CD4-positive, alpha-beta T cell treated with Interleukin-17A for 4 hours (primary cell): ENCODE data around the gene ASB1.
"Not testable (repeated sequence)": the region's sequence is repeated elsewhere in the genome, so short reads cannot be mapped to it uniquely, and the experiment has no call there.

Source experiments
- DNase-seq: peaks from one replicate; pipeline ENCODE4 v3.0.0-alpha.2; 2020; ENCODE audit warnings: mixed read lengths

Gene ASB1

DNA sequence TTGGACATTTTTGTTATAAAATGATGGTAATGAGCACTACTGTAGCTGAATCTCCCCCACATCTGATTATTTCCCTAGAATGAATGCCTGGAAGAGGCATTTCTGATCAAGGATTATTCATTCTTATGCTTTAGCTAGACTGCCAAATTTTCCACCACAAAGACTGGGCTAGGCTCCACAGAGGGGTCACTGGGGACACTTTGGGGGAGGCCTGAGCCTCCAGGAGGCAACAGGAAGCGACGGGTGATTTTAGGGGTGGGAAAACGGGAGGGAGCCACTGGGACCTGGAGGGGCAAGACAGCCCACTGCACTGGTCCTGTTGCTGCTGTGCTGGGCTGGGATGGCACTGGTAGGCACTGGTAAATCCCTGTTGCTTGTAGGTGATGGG, 2.4 kb upstream of the ASB1 start:
- DNase-seq: no peak

DNA sequence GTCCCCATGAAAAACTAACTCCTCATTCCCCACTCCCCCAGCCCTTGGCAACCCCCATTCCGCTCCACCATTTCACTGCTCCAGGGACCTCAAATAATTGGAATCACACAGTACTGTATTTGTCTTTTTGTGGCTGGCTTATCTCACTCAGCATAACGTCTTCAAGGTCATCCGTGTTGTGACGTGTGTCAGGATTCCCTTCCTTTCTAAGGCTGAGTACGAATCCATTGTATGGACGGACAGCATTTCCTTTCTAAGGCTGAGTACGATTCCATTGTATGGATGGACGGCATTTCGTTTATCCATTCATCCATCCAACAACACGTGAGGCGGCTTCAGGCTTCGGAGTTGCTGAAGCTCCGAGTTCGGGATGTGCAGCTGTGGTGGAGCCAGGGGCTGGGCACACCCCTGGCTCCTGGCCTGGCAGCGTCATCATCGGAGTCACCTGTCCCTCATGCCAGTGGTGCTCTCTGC, 1.2 kb upstream of the ASB1 start:
- DNase-seq: no peak

DNA sequence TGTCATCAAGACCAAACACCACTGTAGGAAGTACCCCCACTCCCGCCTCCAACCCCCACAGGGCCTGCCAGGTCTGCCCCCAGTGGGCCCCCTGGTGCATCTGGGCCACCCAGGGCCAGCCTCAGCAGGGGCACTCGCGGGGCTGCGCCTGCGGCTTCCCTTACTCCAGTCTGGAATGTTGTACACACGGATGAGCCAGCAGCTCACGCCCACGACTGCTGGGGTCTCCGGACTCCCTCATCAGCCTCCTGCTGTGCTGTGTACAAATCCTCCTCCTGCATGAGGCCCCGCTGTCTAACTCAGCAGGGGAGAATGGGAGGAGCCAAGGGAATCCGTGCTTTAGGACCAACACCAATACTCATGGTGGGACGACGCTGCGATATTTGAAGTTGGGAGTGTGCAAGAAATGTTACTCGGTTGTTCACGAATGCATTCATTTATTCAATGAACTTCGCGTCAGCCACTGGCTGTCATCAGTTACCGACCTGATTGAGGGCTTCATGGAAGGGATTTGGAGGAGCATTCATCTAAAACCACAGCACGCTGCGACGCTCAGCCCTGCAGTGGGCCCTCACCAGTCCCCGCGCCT, 654 bp upstream of the ASB1 start:
- DNase-seq: no peak

DNA sequence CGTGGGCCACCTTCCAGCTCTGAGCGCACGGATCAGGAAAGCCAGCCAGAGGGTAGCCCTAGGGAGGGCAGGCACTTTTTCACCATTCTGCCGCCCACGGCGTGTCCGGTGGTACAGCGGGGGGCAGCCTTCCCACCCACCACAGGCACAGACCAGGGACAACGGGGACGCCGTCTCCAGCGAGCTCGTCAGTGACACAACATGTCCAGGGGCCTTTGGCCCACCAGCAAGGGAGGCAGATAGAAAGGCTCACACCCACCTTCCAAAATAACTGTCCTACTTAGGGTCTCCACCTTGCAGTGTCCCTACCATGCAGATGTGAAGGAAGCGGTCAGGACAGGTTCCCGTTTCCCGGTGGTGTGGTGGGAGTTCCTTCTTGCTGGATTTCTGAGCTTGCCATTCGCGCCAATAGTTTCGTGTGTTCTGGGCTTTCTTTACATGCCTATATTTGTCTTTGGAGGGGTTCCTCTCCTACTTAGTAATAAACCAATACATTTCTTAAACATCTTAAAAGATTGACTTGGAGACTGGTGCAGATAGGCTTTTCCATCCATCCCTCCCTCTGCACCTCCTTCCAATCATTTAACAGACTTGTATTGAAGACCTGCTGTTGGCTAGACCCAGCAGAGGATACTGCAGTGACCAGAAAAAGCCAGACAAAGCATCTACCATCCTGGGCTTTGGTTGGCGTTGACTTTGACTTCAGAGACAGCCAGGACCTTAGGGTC, 872 bp downstream of the ASB1 start:
- no peak for DNase-seq

DNA sequence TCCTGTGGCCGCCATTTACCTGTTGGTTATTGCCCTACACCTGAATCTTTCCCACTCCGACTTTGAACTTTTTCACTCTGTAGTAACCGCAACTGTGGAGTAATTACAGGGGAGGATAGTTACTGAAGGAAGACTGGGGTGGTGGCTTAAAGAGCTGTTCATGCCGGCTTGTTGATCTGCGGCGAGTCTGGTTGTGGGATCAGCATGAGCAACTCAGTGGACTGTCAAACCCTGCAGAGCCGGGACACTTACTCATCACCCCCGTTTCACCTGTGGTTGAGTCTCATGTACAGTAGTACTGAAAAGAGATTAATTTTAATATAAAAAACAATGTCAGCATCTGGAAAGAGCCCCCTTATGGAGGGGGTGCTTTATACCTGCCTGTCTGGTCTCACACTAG, 2.1 kb downstream of the ASB1 start:
- no peak for DNase-seq

DNA sequence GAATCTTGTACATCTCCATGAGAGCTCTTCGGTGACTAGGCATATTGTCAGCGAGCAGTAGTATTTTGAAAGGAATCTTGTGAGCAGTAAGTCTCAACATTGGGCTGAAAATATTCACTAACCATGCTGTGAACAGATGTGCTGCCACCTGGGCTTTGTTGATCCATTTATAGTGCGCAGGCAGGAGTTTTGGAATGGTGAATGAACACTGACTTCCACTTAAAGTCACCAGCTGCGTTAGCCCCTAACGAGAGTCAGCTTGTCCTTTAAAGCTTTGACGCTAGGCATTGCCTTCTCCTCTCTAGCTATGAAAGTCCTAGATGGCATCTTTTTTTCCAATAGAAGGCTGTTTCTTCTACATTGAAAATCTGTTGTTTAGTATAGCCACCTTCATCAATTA, 4.1 kb downstream of the ASB1 start:
- no peak for DNase-seq

DNA sequence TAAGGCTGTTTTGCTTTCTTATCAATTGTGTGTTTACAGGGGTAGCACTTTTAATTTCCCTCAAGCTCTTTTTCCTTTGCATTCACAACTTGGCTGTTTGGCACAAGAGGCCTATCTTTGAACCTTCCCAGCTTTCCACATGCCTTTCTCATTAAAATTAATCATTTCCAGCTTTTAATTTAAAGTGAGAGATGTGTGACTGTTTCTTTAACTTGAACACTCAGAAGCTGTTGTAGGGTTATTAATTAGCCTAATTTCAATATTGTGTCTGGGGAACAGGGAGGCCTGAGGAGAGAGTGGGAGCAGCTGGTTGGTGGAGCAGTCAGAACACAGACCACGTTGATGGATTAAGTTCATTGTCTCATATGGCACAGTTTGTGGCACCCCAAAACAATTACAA, 4.7 kb downstream of the ASB1 start:
- DNase-seq: no peak

DNA sequence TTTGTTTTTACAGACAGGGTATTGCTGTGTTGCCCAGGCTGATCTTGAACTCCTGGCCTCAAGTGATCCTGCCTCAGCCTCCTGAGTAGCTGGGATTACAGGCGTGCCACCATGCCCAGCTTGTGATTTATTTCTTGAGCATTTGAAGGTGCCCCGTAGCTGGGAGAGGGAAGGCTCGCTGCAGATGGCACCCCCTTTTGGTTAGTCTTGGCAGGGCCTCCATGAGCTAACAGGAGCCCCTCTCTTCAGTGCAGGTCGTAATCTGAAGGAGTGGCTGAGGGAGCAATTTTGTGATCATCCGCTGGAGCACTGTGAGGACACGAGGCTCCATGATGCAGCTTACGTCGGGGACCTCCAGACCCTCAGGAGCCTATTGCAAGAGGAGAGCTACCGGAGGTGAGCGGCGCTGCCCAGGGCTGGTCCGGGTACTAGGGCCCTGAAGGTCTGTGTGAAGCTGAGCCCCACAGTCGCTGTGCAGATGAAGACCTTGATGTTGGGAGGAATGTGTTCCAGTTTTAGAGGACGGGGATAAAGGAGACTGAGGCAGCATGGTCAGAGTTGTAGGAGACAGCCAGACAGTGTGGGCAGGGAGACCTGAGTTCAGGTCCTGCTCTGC, 6.7 kb downstream of the ASB1 start:
- no peak for DNase-seq

DNA sequence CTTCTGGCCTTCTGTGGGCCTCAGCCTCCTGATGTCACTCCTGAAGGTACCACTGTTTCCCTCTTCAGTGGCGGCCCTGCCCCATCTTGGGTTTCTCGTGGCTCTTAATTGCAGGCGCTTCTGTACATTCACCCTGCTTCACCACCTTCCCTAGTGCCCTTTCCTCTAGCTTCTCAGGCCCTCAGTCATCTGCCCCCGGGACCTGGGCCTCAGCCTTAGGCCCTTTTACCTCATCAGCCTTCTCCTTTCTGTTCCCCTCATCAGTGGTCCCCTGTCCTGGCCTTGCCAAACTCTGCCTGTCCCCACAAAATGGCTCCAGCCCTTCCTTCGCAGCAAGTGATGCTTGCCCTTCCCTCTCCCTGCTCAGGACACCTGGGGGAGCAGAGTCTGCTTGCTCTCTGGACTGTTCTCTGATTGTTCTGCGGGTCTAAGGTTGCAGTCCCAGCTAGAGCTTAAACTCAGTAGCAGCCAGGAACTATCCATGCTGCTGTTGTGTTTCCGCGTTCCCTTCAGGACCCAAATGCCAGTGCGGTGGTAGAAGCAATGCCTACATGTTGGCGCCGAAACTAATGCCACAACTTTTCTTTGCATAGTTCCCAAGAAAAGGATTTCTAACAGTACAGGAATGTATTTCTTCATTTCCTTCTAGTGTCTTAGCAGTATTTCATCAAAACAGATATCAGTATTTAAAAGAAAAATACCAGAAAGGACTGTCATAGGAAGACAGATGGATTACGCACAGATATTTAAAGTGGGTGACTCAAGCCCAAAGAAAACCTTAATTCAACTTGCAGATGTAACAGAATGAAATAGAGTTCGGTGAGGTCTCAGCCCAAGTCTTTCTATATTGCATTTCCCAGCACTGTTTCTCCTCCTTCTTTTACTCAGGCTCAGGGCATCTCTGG, 7.5 kb downstream of the ASB1 start:
- no peak for DNase-seq

DNA sequence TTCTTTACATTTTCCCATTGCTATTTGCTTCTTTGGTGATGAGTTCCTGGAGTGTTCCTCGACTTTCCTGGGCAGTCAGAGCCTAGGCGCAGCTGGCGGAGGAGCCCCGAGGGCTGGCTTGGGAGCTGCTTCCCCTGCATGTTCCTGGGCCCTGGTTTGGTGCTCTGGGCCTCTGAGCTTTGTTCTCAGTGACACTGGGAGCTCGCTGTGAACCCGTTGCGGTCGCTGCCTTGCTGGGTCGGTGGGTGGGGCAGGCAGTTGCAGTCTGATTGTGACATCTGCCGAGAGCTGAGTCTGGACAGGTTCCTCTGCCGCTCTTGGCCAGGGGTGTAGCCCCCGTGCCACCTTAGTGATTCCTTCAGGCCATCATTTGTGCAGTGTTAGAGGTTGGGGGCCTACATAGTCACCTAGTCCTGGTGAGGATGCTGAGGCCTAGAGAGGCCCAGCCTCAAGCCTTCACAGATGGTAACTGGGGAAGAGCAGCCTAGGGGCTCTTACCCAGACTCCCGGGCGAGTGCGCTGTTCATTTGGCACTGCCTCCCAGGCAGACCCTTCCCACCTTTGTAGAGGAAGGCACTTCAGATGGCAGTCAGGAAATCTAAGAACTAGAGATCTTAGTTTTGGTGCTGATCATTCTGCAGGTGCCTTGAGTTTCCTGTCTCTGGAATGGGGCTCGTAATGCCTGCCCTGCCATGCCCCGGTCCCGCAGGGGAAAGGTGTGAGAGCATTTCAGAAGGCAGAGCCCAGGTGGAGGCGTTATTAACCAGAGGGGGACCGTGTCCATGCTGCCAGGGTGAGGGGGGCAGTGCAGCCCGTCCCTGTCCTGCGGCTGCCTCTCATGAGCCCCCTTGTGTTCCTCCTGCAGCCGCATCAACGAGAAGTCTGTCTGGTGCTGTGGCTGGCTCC, 8.4 kb downstream of the ASB1 start:
- DNase-seq: no peak

DNA sequence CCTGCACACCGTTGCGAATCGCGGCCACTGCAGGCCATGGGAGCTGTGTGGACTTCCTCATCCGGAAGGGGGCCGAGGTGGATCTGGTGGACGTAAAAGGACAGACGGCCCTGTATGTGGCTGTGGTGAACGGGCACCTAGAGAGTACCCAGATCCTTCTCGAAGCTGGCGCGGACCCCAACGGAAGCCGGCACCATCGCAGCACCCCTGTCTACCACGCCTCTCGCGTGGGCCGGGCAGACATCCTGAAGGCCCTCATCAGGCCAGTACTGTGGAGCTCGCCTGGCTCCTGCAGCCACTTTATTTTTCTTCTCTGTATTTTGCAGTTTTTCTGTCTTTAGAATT, 9.0 kb downstream of the ASB1 start:
- DNase-seq: no peak

DNA sequence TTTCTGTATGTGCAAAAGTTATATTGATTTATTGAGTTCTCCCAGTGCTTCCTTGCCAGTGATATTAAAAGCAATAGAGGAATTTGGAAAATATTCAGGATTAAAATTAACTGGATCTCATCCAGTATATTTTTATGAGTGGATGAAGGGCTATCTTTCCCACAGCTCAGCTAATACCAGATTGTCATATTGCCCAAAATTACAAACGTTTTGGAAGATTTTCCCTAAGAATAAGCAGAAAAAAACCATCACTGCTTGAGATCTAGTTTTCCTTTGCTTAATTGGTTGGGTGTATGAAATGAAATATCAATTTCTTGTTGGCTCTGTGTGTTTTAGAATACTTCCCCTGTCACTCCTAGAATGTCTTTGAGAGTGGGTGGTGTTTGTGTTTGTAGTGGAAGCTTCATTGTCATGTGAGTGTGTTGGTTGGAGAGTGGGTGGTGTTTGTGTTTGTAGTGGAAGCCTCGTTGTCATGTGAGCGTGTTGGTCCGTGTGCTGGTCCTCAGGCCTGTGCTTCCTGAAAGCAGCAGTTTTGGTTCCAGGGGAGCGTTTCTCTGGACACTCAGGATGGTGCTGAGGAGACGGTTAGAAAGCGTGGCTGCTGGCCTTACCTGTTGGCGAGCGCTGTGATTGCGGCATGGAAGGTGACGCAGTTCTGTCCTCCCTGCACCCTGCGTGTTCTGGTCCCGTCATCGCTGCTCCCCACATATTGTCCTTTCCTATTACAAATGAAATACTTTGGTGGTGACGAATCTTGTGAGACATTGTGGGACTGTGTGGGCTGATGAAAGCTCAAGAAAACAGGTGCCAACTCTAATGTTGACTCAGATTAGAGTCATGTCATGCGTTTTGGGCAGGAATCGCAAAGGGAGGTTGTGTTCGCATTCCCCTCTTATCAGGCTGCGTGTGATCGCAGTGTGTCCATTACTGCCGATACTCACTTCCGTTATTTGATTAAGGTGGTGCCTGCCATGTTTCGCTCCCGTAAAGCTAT, 12.4 kb downstream of the ASB1 start:
- DNase-seq: peak; percentile 53

DNA sequence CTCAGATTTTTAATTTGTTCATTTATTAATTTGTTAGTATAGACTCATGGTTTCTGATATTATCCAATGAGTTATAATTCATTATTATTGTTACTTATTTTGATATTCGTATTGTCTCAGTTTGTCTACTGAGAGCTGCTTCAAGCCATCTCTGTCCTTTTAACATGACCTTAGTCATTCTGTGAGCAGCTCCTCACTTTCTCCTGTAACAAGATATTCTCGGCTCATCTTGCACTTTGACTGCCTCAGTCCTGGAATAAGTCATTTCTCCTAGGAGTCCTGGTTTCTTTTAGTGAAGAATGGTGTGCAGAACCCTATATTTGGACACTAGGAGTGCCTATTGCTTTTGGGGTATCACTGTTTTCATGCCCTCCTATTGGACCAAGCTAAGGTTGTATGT, 13.2 kb downstream of the ASB1 start:
- no peak for DNase-seq

DNA sequence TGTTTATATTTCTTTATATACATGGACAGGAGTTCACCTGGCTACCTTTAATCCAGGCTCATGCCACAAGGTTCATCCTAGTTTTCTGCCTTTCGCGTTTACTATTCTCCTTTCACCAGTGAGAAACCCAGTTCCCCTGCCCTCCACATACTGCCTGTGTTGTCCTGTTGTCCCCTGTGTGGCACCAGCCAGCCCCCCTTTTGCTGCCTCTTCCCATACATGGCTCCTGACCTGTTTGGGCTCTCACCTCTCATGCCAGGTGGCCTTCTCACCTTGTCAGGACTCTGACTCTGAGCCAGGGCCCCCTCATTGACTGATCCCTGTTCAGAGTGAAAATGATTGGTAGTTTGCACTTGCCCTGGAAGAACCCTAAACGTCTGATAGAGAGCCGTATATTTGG, 13.6 kb downstream of the ASB1 start:
- no peak for DNase-seq

DNA sequence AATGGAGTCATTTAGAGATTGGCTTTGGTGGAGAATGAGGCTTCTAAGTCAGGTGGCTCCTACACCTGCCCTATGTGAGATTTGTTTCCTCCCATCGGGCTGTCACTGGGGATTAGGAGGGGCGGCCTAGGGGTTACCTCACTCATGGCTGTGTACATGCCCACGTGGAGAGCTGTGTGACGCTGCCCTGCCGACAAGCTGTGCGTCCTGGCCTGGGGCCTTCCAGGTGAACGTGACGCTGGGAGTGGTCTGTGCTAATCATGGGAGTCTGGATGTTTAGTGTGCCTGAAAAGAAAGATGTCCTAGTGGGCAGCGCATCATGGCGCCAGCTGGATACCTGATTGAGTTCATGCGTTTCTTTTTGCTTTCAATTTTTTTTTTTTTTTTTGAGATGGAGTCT, 14.0 kb downstream of the ASB1 start:
- no peak for DNase-seq

DNA sequence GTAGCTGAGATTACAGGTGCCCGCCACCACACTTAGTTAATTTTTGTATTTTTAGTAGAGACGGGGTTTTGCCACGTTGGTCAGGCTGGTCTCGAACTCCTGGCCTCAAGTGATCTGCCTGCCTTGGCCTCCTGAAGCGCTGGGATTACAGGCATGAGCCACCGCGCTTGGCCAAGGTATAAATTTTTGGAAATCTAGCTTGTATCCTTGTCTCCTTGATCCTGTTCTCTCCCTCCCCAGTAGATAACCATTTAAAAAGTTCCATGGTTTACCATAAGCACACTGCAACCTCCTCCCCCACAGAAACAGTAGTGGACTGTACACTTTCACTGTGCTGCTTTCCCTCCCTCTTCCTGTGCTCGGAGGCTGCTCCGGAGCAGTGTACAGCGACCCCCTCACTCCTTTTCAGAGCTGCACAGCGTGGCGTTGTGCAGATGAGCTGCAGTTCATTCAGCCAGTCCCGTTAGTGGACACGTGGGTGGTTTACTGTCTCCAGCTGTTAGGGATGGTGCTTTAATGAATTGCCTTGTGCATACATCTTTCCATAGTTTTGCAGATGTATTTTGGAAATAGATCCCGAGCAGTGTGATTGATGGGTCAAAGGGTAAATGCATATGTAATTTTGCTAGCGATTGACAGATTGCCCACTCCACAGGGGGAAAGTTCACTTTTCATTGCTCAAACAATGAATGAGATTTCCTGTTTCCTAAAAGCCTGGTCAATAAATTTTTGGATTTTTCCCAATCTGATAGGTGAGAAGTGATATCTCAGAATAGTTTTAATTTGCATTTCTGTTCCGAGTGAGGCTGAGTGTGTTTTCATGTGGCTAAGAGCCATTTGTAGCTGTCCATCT, 14.8 kb downstream of the ASB1 start:
- DNase-seq: no peak

DNA sequence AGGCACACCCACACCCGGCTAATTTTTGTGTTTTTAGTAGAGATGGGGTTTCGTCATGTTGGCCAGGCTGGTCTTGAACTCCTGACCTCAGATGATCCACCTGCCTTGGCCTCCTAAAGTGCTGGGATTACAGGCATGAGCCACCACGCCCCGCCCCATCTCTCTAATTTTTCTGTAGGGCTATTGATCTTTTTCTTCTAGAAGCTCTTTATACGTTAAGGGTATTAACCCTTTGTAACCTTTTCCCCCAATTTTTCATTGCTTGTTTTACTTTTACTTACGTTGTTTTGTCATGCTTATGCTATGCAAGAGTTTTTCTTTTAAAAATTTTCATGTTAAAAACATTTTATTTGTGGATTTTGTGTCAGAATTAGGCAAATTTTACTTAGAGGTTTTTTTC, 15.5 kb downstream of the ASB1 start:
- DNase-seq: not testable (repeated sequence)

DNA sequence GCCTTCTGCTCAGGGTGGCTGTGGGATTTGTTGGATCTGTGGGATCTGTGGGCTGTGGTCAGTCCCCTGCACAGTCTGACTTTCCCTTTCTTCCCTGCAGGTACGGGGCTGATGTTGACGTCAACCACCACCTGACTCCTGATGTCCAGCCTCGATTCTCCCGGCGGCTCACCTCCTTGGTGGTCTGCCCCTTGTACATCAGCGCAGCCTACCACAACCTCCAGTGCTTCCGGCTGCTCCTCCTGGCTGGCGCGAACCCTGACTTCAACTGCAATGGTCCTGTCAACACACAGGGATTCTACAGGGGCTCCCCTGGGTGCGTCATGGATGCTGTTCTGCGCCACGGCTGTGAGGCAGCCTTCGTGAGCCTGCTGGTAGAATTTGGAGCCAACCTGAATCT, 17.5 kb downstream of the ASB1 start:
- DNase-seq: no peak

DNA sequence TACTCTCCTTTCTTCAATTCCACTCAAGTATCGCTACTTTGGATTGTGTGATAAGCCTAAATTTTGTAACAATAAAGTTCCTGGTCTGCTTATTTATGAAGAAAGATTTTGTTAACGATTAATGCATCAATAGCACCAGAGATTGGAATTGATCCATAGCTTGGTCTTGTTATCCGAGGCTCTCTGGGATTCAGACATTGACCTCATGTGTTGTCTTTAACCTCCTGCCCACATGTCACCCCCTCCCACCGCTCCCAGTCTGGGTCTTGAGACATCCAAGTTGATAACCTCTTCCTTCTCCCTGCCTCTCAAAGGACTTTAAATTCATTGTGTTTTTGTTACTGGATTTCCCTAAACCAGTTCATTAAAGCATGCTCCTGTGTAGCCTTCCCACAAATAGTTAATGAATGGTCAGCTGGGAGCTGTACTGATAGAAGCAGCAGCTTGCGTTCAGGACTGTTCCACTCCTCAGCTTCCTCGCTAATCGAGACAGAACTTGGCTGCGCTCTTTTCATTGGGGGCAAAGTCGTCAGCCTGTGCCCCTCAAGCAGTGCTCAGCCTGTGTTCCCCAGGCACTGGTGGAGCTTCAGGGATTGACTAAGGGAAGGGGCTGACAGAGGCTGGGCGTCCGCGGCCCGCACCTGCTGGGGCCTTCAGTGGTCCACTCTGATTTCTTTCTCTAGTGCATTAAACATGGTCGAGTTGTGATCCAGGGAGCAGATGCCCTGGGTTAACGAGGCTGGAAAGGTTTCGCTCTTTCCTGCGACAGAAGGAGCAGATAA, 18.9 kb downstream of the ASB1 start:
- DNase-seq: no peak
